Measurements from ENCODE around the gene COPE. TPM values are rescaled to one million over a fixed set of nuclear protein-coding genes. Genes with fewer than 3 reads are reported as not detected.

COPE gene
- total and polyA plus RNA-seq, 2 of the 8 experiments (the other 6 are each of a cell fraction or from before 2014, with no cell fraction given), result 178 to 356 TPM

- FAIRE-seq (no peak), DNase-seq (ENCODE audit: low read depth in 1 of 2, low spot score in 2 of 2) (no peak)
- no peaks in the 10 kb centered on the region for H3K27me3 ChIP-seq (replicated peaks in 1 of 4; ENCODE audit: control insufficient read depth in 3 of 4, extremely low read depth in 1 of 4, insufficient read depth in 3 of 4, low read length in 3 of 4)
- H4K20me1 ChIP-seq (replicated peaks in 1 of 2; ENCODE audit: control insufficient read depth in 1 of 2, insufficient read depth in 2 of 2, low read length in 2 of 2), result peaks cover 10 to 24% of the 10 kb centered on the region in 2 experiments
- no peak overlapping the region for H2BK120ac ChIP-seq (replicated peaks; ENCODE audit: low read depth, low read length)
- H3K4me1 ChIP-seq (replicated peaks in 1 of 4; ENCODE audit: control insufficient read depth in 3 of 4, insufficient read depth in 4 of 4, low read length in 3 of 4), result peaks cover 0 to 4% (median under 1%) of the 10 kb centered on the region in 4 experiments; a peak in 2 of 7 replicates
- H3K4ac ChIP-seq (replicated peaks; ENCODE audit: insufficient read length, low read depth, low read length), result no peak overlapping the region
- H2AK5ac ChIP-seq (ENCODE audit: low read depth, low read length), result no peak overlapping the region
- no peak overlapping the region for H3K9ac ChIP-seq (replicated peaks in 1 of 4; ENCODE audit: extremely low read depth in 1 of 4, low read depth in 3 of 4, low read length in 3 of 4)
- H3K9me3 ChIP-seq (ENCODE audit: insufficient read depth in 2 of 2, low read depth in 1 of 2, low read length in 1 of 2), result no peaks in the 10 kb centered on the region
- H2AFZ ChIP-seq (ENCODE audit: low read length), result no peak overlapping the region
- WGBS, 2 experiments (ENCODE audit: extremely low coverage in 1 of 2, insufficient coverage in 1 of 2, insufficient read length in 1 of 2, insufficient replicate concordance in 2 of 2, low coverage in 1 of 2, low lambda C conversion rate in 2 of 2, missing lambda C conversion rate in 1 of 2), result 94% methylated on average over 11 of the region's 12 CpGs; no CpG with 5 or more reads in 1 of the 2 experiments
- H4K5ac ChIP-seq (ENCODE audit: insufficient read length, low read depth, low read length), result no peak overlapping the region
- H3K14ac ChIP-seq (ENCODE audit: insufficient read length), result no peak overlapping the region
- H2BK20ac ChIP-seq (ENCODE audit: low read length), result no peak overlapping the region
- ChIA-PET CTCF (ENCODE audit: partially characterized antibody) (interaction anchor here (0.7 to 15.1 kb wide), 2 partner anchors 19 to 399 kb away, joined by 3 to 247 read pairs; no protein-coding TSS in a partner anchor), POLR2A (ENCODE audit: partially characterized antibody) (interaction anchor here (0.6 kb wide), 1 partner anchor 80 kb away, joined by 3 read pairs; no protein-coding TSS in a partner anchor)
- peaks cover 38 to 79% (median 62%) of the 10 kb centered on the region in 4 experiments for H3K36me3 ChIP-seq (ENCODE audit: control insufficient read depth in 2 of 4, insufficient read depth in 4 of 4, low read length in 3 of 4)
- H3K4me2 ChIP-seq (ENCODE audit: insufficient read depth in 1 of 2, low read depth in 2 of 2, low read length in 2 of 2), result no peak overlapping the region
- no peak overlapping the region for H4K8ac ChIP-seq (ENCODE audit: extremely low read depth, insufficient read depth, low read length)
- no peak overlapping the region for H2BK5ac ChIP-seq (ENCODE audit: low read depth, low read length)
- H3K56ac ChIP-seq (replicated peaks; ENCODE audit: insufficient read length, low read depth, low read length), result no peak overlapping the region
- H3K79me2 ChIP-seq (ENCODE audit: control insufficient read depth in 1 of 2, insufficient read depth in 2 of 2, low read length in 2 of 2), result no peaks in the 10 kb centered on the region
- no peaks in the 10 kb centered on the region for H3K79me1 ChIP-seq (ENCODE audit: low read depth, low read length)
- H3K23ac ChIP-seq (ENCODE audit: insufficient read length), result no peak overlapping the region
- no peak overlapping the region for H3K27ac ChIP-seq (ENCODE audit: low read depth, low read length)
- H3K18ac ChIP-seq (ENCODE audit: extremely low read depth, low read length), result no peak overlapping the region
- H4K91ac ChIP-seq (replicated peaks; ENCODE audit: insufficient read length, low read length), result no peak overlapping the region
- H3K4me3 ChIP-seq (ENCODE audit: extremely low read depth in 1 of 4, insufficient read depth in 2 of 4, low read depth in 3 of 4, low read length in 4 of 4), result no peak overlapping the region
- H2BK12ac ChIP-seq (ENCODE audit: low read depth, low read length), result no peak overlapping the region
- H3K23me2 ChIP-seq (ENCODE audit: low read depth, low read length), result no peaks in the 10 kb centered on the region
- no peak overlapping the region for H2BK15ac ChIP-seq (ENCODE audit: low read length)
- no peak for TF ChIP-seq PHF8 (conservative IDR thresholded peaks at IDR 0.05; ENCODE audit: low read depth, low read length)
- TF ChIP-seq SAP30 (IDR thresholded peaks at IDR 0.05; ENCODE audit: insufficient read depth, insufficient replicate concordance, low read length), result no peak
- no peak for TF ChIP-seq TAF1 (IDR thresholded peaks at IDR 0.05; ENCODE audit: low read depth, low read length)
- TF ChIP-seq EGR1 (IDR thresholded peaks at IDR 0.05; ENCODE audit: borderline replicate concordance, low read depth, low read length), result no peak
- no peak for TF ChIP-seq ZNF274 (IDR thresholded peaks at IDR 0.05; ENCODE audit: borderline replicate concordance, extremely low read depth, low read length)
- no peak for TF ChIP-seq YY1 (IDR thresholded peaks at IDR 0.05; ENCODE audit: low read depth, low read length)
- no peak for TF ChIP-seq SIX5 (IDR thresholded peaks at IDR 0.05; ENCODE audit: low read depth, low read length)
- no peak for TF ChIP-seq FOSL1 (IDR thresholded peaks at IDR 0.05; ENCODE audit: insufficient read depth, low read depth, low read length)
- TF ChIP-seq CBX8 (IDR thresholded peaks at IDR 0.05; ENCODE audit: borderline replicate concordance, low read depth, low read length), result no peak
- no peak for TF ChIP-seq NRF1 (IDR thresholded peaks at IDR 0.05; ENCODE audit: low read depth, low read length)
- no peak for TF ChIP-seq TEAD4 (IDR thresholded peaks at IDR 0.05; ENCODE audit: low read depth, low read length)
- TF ChIP-seq USF2 (IDR thresholded peaks at IDR 0.05; ENCODE audit: low read length), result no peak
- TF ChIP-seq BCL11A (IDR thresholded peaks at IDR 0.05; ENCODE audit: low read depth in 2 of 2, low read length in 2 of 2), result no peak
- no peak for TF ChIP-seq GABPA (IDR thresholded peaks at IDR 0.05; ENCODE audit: borderline replicate concordance, insufficient read depth, low read length)
Observed at GRCh38 chr19:18861917-18862316, 57.3 kb downstream of the COPE start.
